Activated T-cell treated with anti-CD3 and anti-CD28 coated beads, Interleukin-2, amount 50 U/mL, for 72 hours (primary cell): ENCODE measurements around the gene KRIT1. TPM values are rescaled to one million over a fixed set of nuclear protein-coding genes. Genes with fewer than 3 reads are reported as not detected.

Experiments
- ATAC-seq, 2 donors: fragments of 150-1000 bp; cut with Tn5 transposase; replicated peaks in 1 of 2; 2 replicates each; pipeline ENCODE4 v1.10.0; 2021; ENCODE audit warnings: moderate library complexity in 2 of 2, mild to moderate bottlenecking in 1 of 2
- DNase-seq, 2 donors: peaks; one replicate each; pipeline ENCODE4 v3.0.0; 2021 to 2022; ENCODE audit warnings: mixed read lengths in 1 of 2
- H3K27ac Mint-ChIP-seq: one replicate; pipeline ENCODE4 v1.8.0; 2022; ENCODE audit warnings: mild to moderate bottlenecking, moderate library complexity, mixed read lengths
- H3K27me3 Mint-ChIP-seq: one replicate; pipeline ENCODE4 v1.8.0; 2022; ENCODE audit warnings: low read depth, mixed read lengths
- H3K36me3 Mint-ChIP-seq, 2 donors: one replicate each; pipeline ENCODE4 v1.8.0; 2022; ENCODE audit warnings: mixed read lengths in 2 of 2, mild to moderate bottlenecking in 1 of 2; ENCODE audit not compliant: insufficient read depth in 2 of 2
- H3K4me1 Mint-ChIP-seq: one replicate; pipeline ENCODE4 v1.8.0; 2022; ENCODE audit warnings: low read depth, mixed read lengths
- H3K4me3 Mint-ChIP-seq, 2 donors: one replicate each; pipeline ENCODE4 v1.8.0; 2022; ENCODE audit warnings: mild to moderate bottlenecking in 2 of 2, mixed read lengths in 2 of 2, moderate library complexity in 2 of 2
- H3K9me3 Mint-ChIP-seq, 2 donors: one replicate each; pipeline ENCODE4 v1.8.0; 2022; ENCODE audit warnings: mixed read lengths in 2 of 2
- total RNA-seq, 2 donors: library from RNA; stranded (reverse); gene quantifications; one replicate each; pipeline ENCODE4 v1.2.3, GENCODE V29; 2022

Gene KRIT1
- total RNA-seq: 10 to 100 TPM; 35.4 to 44.8 TPM

GRCh38 chr7:92245487-92246359, at the start of gene KRIT1, which contains the start of gene ANKIB1:
KRIT1 (minus strand) TSS chr7:92245914; CDS start chr7:92242135, 3,779 bp downstream.
ANKIB1 (plus strand) TSS chr7:92245974; CDS start chr7:92294979, 49,005 bp downstream.
- peaks cover 45% of the 10 kb centered on the region for H3K4me1 Mint-ChIP-seq
- no peaks in the 10 kb centered on the region for H3K9me3 Mint-ChIP-seq
- peak; percentile 87 to 90 for DNase-seq
- peak within 1 kb of the TSS; percentile 90 to 94 for H3K4me3 Mint-ChIP-seq
- no peaks in the 10 kb centered on the region for H3K27me3 Mint-ChIP-seq
- H3K27ac Mint-ChIP-seq: peak within 1 kb of the TSS; percentile 95
- H3K36me3 Mint-ChIP-seq: peaks cover 4 to 5% of the 10 kb centered on the region in 2 donors
- peak; percentile 86 to 89 for ATAC-seq

DNA sequence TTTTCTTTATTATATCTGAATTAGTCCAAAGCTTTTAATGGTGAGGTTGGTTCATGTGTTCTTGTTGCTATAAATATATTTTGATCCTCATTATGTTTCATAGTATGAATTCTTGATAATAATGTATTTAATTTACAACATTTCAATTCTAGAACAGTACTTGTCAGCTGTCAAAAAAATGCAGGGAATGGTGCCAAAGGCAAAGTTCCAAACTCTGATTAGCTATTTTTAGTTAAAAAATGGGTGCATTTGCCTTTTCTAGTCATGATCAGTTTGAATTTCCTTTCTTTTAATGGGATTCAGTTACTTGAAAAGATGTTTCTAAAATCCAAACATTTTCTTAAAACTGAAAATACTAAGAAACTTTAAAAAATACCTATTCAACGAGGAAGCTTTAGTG, 49.7 kb upstream of the KRIT1 start:
- Mint-ChIP-seq H3K27ac (no peak overlapping the region), H3K36me3 (peaks cover 0 to 3% of the 10 kb centered on the region in 2 donors), H3K27me3 (no peaks in the 10 kb centered on the region), H3K4me3 (no peak overlapping the region), H3K4me1 (no peaks in the 10 kb centered on the region), H3K9me3 (no peaks in the 10 kb centered on the region)
- ATAC-seq: no peak
- DNase-seq: no peak

- H3K9me3 Mint-ChIP-seq: no peaks in the 10 kb centered on the region
- ATAC-seq: no peak
- no peak for DNase-seq
- peaks cover 0 to 3% of the 10 kb centered on the region in 2 donors for H3K36me3 Mint-ChIP-seq
- H3K4me1 Mint-ChIP-seq: peaks cover 6% of the 10 kb centered on the region
- H3K27me3 Mint-ChIP-seq: no peaks in the 10 kb centered on the region
- peak overlapping the region; percentile 91 for H3K27ac Mint-ChIP-seq
- no peak overlapping the region for H3K4me3 Mint-ChIP-seq
These were observed 48.3 kb upstream of the KRIT1 start for GRCh38 chr7:92293896-92294590.

DNA sequence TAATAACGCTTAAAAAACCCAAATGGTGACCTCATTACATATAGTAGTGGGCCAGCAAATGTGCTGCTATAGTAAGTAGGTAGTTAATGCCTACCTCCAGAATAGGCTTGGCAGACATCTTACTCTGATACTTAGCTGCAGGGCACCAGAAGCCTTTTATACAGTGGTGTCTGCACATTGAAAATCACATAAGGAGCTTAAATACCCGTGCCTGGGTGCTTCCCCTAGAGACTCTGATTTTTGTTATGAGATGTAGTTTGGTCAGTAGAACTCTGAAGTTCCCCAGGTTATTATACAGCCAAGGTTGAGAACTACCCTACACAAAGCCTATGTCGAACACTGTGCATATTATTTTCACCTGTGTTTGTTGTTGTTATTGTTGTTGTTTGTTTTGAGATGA, 47.3 kb upstream of the KRIT1 start:
- H3K9me3 Mint-ChIP-seq: no peaks in the 10 kb centered on the region
- H3K36me3 Mint-ChIP-seq: peaks cover 0 to 5% of the 10 kb centered on the region in 2 donors
- ATAC-seq (no peak), DNase-seq (no peak)
- no peaks in the 10 kb centered on the region for H3K27me3 Mint-ChIP-seq
- H3K27ac Mint-ChIP-seq: no peak overlapping the region
- H3K4me3 Mint-ChIP-seq: no peak overlapping the region
- peaks cover 16% of the 10 kb centered on the region for H3K4me1 Mint-ChIP-seq

GRCh38 chr7:92289321-92289720, 43.6 kb upstream of the KRIT1 start:
- no peak overlapping the region for H3K27ac Mint-ChIP-seq
- DNase-seq (no peak), ATAC-seq (no peak)
- no peak overlapping the region for H3K4me3 Mint-ChIP-seq
- no peaks in the 10 kb centered on the region for H3K27me3 Mint-ChIP-seq
- peaks cover 0 to 1% of the 10 kb centered on the region in 2 donors for H3K9me3 Mint-ChIP-seq
- peaks cover 0 to 3% of the 10 kb centered on the region in 2 donors for H3K36me3 Mint-ChIP-seq
- H3K4me1 Mint-ChIP-seq: peaks cover 31% of the 10 kb centered on the region

DNA sequence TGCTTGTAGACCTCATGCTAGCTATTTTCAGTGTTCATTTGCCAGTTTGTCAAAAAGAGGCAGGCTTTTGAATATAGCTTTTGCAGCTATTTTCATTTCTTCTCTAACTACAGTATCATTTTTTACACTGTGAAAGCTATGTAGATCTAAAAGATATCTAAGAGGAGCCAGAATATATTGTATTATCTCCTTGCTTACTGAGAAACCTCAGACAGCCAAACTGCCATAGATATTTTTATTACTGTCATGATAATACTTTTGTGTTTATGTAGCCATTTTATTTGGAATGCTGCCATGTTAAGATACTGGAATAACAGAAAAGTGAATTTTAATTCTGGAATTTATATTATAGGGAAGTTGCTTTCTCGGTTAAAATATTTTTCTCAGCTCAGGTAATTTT, 37.2 kb upstream of the KRIT1 start:
- H3K27ac Mint-ChIP-seq: no peak overlapping the region
- H3K27me3 Mint-ChIP-seq: no peaks in the 10 kb centered on the region
- H3K36me3 Mint-ChIP-seq: peaks cover 2% of the 10 kb centered on the region in 2 donors
- peaks cover 0 to under 1% of the 10 kb centered on the region in 2 donors for H3K9me3 Mint-ChIP-seq
- H3K4me3 Mint-ChIP-seq: no peak overlapping the region
- ATAC-seq (no peak), DNase-seq (no peak)
- peaks cover 15% of the 10 kb centered on the region for H3K4me1 Mint-ChIP-seq

- no peak for DNase-seq
- no peaks in the 10 kb centered on the region for H3K27me3 Mint-ChIP-seq
- peaks cover 2% of the 10 kb centered on the region in 2 donors for H3K36me3 Mint-ChIP-seq
- H3K27ac Mint-ChIP-seq: no peak overlapping the region
- H3K4me1 Mint-ChIP-seq: peaks cover 12% of the 10 kb centered on the region
- no peak for ATAC-seq
- H3K9me3 Mint-ChIP-seq: no peaks in the 10 kb centered on the region
- H3K4me3 Mint-ChIP-seq: no peak overlapping the region
These were observed 36.6 kb upstream of the KRIT1 start for GRCh38 chr7:92282221-92282814.

GRCh38 chr7:92281031-92281430, 35.3 kb upstream of the KRIT1 start:
- ATAC-seq: no peak
- Mint-ChIP-seq H3K27me3 (no peaks in the 10 kb centered on the region), H3K27ac (no peak overlapping the region), H3K9me3 (no peaks in the 10 kb centered on the region), H3K36me3 (peaks cover 2 to 4% of the 10 kb centered on the region in 2 donors), H3K4me1 (peaks cover 10% of the 10 kb centered on the region), H3K4me3 (no peak overlapping the region)
- DNase-seq: no peak

GRCh38 chr7:92279396-92280031, 33.8 kb upstream of the KRIT1 start:
- H3K4me3 Mint-ChIP-seq: no peak overlapping the region
- peaks cover 8% of the 10 kb centered on the region for H3K4me1 Mint-ChIP-seq
- H3K9me3 Mint-ChIP-seq: no peaks in the 10 kb centered on the region
- DNase-seq: no peak
- no peak for ATAC-seq
- no peak overlapping the region for H3K27ac Mint-ChIP-seq
- H3K27me3 Mint-ChIP-seq: no peaks in the 10 kb centered on the region
- peaks cover 2 to 4% of the 10 kb centered on the region in 2 donors for H3K36me3 Mint-ChIP-seq

GRCh38 chr7:92276460-92276864, 30.7 kb upstream of the KRIT1 start:
- Mint-ChIP-seq H3K27me3 (no peaks in the 10 kb centered on the region), H3K4me1 (peaks cover 7% of the 10 kb centered on the region), H3K36me3 (peaks cover 4% of the 10 kb centered on the region in 2 donors), H3K27ac (no peak overlapping the region), H3K9me3 (no peaks in the 10 kb centered on the region), H3K4me3 (no peak overlapping the region)
- DNase-seq (no peak), ATAC-seq (no peak)

GRCh38 chr7:92275327-92275726, 29.6 kb upstream of the KRIT1 start:
- ATAC-seq (no peak), DNase-seq (no peak)
- no peaks in the 10 kb centered on the region for H3K9me3 Mint-ChIP-seq
- H3K36me3 Mint-ChIP-seq: peaks cover 2 to 4% of the 10 kb centered on the region in 2 donors
- H3K4me1 Mint-ChIP-seq: peaks cover 7% of the 10 kb centered on the region
- no peak overlapping the region for H3K4me3 Mint-ChIP-seq
- H3K27me3 Mint-ChIP-seq: no peaks in the 10 kb centered on the region
- no peak overlapping the region for H3K27ac Mint-ChIP-seq

DNA sequence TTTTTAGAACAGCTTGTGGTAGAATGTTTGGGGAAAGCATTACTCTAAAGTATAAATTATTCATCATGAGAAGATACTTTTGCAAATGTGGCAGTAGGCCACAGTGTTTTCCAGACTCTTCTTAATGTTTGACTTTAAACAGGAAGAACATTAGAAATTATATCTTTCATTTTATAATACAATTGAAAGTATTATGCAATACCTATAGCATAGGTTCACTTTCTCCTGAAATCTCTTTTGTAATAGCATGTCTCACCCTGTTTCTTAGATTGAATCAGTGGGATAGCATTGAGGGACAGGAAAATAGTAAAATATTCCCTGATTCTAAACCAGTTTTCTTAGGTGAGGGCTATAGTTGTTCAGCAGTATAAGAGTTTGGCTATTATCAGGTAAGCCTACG, 23.2 kb upstream of the KRIT1 start:
- ATAC-seq: no peak
- peaks cover 0 to 4% of the 10 kb centered on the region in 2 donors for H3K36me3 Mint-ChIP-seq
- H3K27ac Mint-ChIP-seq: no peak overlapping the region

More for the DNA sequence above, 23.2 kb upstream of the KRIT1 start:
- H3K4me1 Mint-ChIP-seq: no peaks in the 10 kb centered on the region
- H3K27me3 Mint-ChIP-seq: no peaks in the 10 kb centered on the region
- H3K9me3 Mint-ChIP-seq: no peaks in the 10 kb centered on the region
- no peak for DNase-seq
- no peak overlapping the region for H3K4me3 Mint-ChIP-seq
